ENCODE measurements around the gene TACR1. TPM values are rescaled to one million over a fixed set of nuclear protein-coding genes. Genes with fewer than 3 reads are reported as not detected.

Gene TACR1
- total RNA-seq, 1 donor from 2014 or later = not detected

- H3K9me3 Mint-ChIP-seq = no peaks in the 10 kb centered on the region
- no peaks in the 10 kb centered on the region for H3K4me1 Mint-ChIP-seq
- ChIA-PET POLR2A (no interaction called here), CTCF (interaction anchor here (4.7 kb wide), 1 partner anchor 12 kb away, joined by 23 read pairs; no protein-coding TSS in a partner anchor)
- ATAC-seq (ENCODE audit: low read depth) (no peak), DNase-seq (no peak)
- intact Hi-C loops (cut with micrococcal nuclease) = no loop called here
- H3K36me3 Mint-ChIP-seq (ENCODE audit: low read depth) = no peaks in the 10 kb centered on the region
- H3K4me3 Mint-ChIP-seq = no peak overlapping the region
- TF ChIP-seq CTCF (IDR thresholded peaks at IDR 0.05) = no peak
- no peak overlapping the region for H3K27ac Mint-ChIP-seq
- no peaks in the 10 kb centered on the region for H3K27me3 Mint-ChIP-seq
Observed at GRCh38 chr2:75076088-75076487, 123.2 kb downstream of the TACR1 start.

GRCh38 chr2:75074708-75075107 lies 124.6 kb downstream of the TACR1 start:
- intact Hi-C loops (cut with micrococcal nuclease) = no loop called here
- no peak for TF ChIP-seq CTCF (IDR thresholded peaks at IDR 0.05)
- H3K27me3 Mint-ChIP-seq = no peaks in the 10 kb centered on the region
- H3K4me3 Mint-ChIP-seq = no peak overlapping the region
- no peak overlapping the region for H3K27ac Mint-ChIP-seq
- ChIA-PET POLR2A (no interaction called here), CTCF (interaction anchor here (4.7 kb wide), 1 partner anchor 10 kb away, joined by 23 read pairs; no protein-coding TSS in a partner anchor)
- no peaks in the 10 kb centered on the region for H3K4me1 Mint-ChIP-seq
- no peaks in the 10 kb centered on the region for H3K9me3 Mint-ChIP-seq
- DNase-seq (no peak), ATAC-seq (ENCODE audit: low read depth) (no peak)
- no peaks in the 10 kb centered on the region for H3K36me3 Mint-ChIP-seq (ENCODE audit: low read depth)

GRCh38 chr2:75074228-75074627 lies 125.1 kb downstream of the TACR1 start:
- Mint-ChIP-seq H3K36me3 (ENCODE audit: low read depth) (peaks cover 3% of the 10 kb centered on the region), H3K27ac (no peak overlapping the region), H3K4me1 (no peaks in the 10 kb centered on the region), H3K27me3 (no peaks in the 10 kb centered on the region), H3K4me3 (no peak overlapping the region), H3K9me3 (no peaks in the 10 kb centered on the region)
- ChIA-PET CTCF (interaction anchor here (4.7 kb wide), 1 partner anchor 10 kb away, joined by 23 read pairs; no protein-coding TSS in a partner anchor), POLR2A (no interaction called here)
- intact Hi-C loops (cut with micrococcal nuclease) = no loop called here
- TF ChIP-seq CTCF (IDR thresholded peaks at IDR 0.05) = no peak
- ATAC-seq (ENCODE audit: low read depth) (no peak), DNase-seq (no peak)

GRCh38 chr2:75071766-75072165 lies 127.6 kb downstream of the TACR1 start:
- no peak overlapping the region for H3K27ac Mint-ChIP-seq
- H3K4me1 Mint-ChIP-seq = no peaks in the 10 kb centered on the region
- CTCF ChIA-PET = no interaction called here
- POLR2A ChIA-PET = no interaction called here
- no peak for DNase-seq
- H3K9me3 Mint-ChIP-seq = peaks cover 3% of the 10 kb centered on the region
- H3K27me3 Mint-ChIP-seq = no peaks in the 10 kb centered on the region
- H3K36me3 Mint-ChIP-seq (ENCODE audit: low read depth) = peaks cover 3% of the 10 kb centered on the region
- no peak for ATAC-seq (ENCODE audit: low read depth)
- no peak for TF ChIP-seq CTCF (IDR thresholded peaks at IDR 0.05)
- intact Hi-C loops (cut with micrococcal nuclease) = no loop called here
- H3K4me3 Mint-ChIP-seq = no peak overlapping the region

- POLR2A ChIA-PET = no interaction called here
- H3K36me3 Mint-ChIP-seq (ENCODE audit: low read depth) = peaks cover 3% of the 10 kb centered on the region
- H3K9me3 Mint-ChIP-seq = peaks cover 3% of the 10 kb centered on the region
- intact Hi-C loops (cut with micrococcal nuclease) = no loop called here
- H3K4me1 Mint-ChIP-seq = no peaks in the 10 kb centered on the region
- no peak overlapping the region for H3K4me3 Mint-ChIP-seq
- CTCF ChIA-PET = interaction anchor here (1.5 kb wide), 1 partner anchor 10 kb away, joined by 3 read pairs; no protein-coding TSS in a partner anchor
- TF ChIP-seq CTCF (IDR thresholded peaks at IDR 0.05) = no peak
- H3K27me3 Mint-ChIP-seq = no peaks in the 10 kb centered on the region
- ATAC-seq (ENCODE audit: low read depth) (no peak), DNase-seq (no peak)
- H3K27ac Mint-ChIP-seq = no peak overlapping the region
Observed at GRCh38 chr2:75068546-75068945, 130.8 kb downstream of the TACR1 start.

All from activated B cell treated with CpG ODN at 0.5 μM for 24 hours (primary cell).